Measurements from ENCODE around the gene THSD4.

THSD4 gene

DNA sequence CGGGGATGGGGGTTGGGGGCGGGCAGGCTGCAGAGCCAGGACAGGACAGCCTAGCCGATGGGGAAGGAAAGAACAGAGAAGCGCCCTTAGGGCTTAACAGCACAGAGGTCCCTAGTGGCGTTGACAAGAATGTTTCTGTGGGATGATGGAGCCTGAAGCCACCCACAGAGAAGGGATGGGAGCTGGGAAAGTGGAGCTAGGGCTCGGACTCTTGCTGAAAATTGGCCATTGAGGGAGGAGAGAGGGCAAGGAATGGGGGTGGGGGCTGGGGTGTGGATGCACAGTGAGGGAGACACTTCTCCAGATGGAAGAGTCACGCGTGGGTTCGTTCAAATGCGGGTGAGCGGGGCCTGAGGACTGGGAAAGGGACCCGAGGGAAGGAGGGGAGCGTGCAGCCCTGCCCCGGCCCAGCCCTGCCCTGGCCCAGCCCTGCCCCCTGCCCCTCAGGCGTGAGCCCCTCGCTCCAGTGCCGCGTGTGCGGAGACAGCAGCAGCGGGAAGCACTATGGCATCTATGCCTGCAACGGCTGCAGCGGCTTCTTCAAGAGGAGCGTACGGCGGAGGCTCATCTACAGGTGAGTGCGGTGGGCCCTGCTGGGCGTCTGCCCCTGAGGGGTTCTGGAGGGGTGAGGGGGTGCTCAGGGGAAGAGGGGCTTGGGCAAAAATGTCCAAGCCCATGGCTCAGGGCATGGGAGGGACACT, 695.9 kb downstream of the THSD4 start:
- H3K79me2 ChIP-seq (ENCODE audit: low read length): no peaks in the 10 kb centered on the region
- no peaks in the 10 kb centered on the region for H3K9me2 ChIP-seq (replicated peaks; ENCODE audit: insufficient read depth, low read length)
- H3K9me3 ChIP-seq (replicated peaks; ENCODE audit: insufficient read depth, low read length): no peaks in the 10 kb centered on the region
- no peaks in the 10 kb centered on the region for H3K27me3 ChIP-seq (replicated peaks; ENCODE audit: insufficient read depth, low read length)
- H3K4me3 ChIP-seq (ENCODE audit: low read length): no peak overlapping the region
- H4K20me1 ChIP-seq (ENCODE audit: insufficient read depth, low read length): no peaks in the 10 kb centered on the region
- H3F3A ChIP-seq (ENCODE audit: insufficient read depth, low read length): no peaks in the 10 kb centered on the region
- no peaks in the 10 kb centered on the region for H3K4me1 ChIP-seq (ENCODE audit: low read length)
- no peak overlapping the region for H2AFZ ChIP-seq (ENCODE audit: low read length)
- H3K27ac ChIP-seq (ENCODE audit: low read length): no peak overlapping the region
- no peak for DNase-seq
- no peak overlapping the region for H3K9ac ChIP-seq (ENCODE audit: low read length)
- H3K4me2 ChIP-seq (ENCODE audit: low read depth, low read length): no peak overlapping the region
- no peaks in the 10 kb centered on the region for H3K36me3 ChIP-seq (replicated peaks; ENCODE audit: insufficient read depth, low read length)
- TF ChIP-seq EZH2 (optimal IDR thresholded peaks at IDR 0.05; ENCODE audit: low read depth, low read length) (no peak), CTCF (IDR thresholded peaks at IDR 0.05; ENCODE audit: low read length) (no peak), EZH2phosphoT487 (IDR thresholded peaks at IDR 0.05; ENCODE audit: low read length) (no peak)

DNA sequence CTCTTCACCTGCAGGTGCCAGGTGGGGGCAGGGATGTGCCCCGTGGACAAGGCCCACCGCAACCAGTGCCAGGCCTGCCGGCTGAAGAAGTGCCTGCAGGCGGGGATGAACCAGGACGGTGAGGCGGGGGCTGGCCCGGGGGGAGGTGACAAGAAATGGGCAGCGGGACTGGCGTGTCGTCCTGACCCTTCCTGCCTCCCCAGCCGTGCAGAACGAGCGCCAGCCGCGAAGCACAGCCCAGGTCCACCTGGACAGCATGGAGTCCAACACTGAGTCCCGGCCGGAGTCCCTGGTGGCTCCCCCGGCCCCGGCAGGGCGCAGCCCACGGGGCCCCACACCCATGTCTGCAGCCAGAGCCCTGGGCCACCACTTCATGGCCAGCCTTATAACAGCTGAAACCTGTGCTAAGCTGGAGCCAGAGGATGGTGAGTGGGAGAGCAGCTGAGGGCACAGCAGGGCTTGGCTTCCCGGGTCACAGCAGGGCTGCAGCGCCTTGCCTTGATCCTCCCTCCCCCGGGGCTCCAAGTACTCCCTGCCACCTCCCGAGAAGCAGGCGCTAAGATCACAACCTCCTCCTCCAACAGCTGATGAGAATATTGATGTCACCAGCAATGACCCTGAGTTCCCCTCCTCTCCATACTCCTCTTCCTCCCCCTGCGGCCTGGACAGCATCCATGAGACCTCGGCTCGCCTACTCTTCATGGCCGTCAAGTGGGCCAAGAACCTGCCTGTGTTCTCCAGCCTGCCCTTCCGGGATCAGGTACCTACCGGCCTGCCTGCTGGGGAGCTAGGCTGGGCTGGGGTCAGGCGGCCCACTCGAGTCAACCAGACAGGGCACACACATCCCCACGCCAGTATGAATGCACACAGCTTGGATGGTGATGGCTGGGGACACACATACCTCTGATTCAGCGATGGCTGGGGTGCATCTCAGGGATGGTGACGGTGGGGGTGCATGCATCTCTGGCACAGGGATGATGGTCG, 696.8 kb downstream of the THSD4 start:
- TF ChIP-seq EZH2 (optimal IDR thresholded peaks at IDR 0.05; ENCODE audit: low read depth, low read length) (no peak), EZH2phosphoT487 (IDR thresholded peaks at IDR 0.05; ENCODE audit: low read length) (no peak), CTCF (IDR thresholded peaks at IDR 0.05; ENCODE audit: low read length) (no peak)
- Histone ChIP-seq H3K27me3 (replicated peaks; ENCODE audit: insufficient read depth, low read length) (no peaks in the 10 kb centered on the region), H3K79me2 (ENCODE audit: low read length) (no peaks in the 10 kb centered on the region), H3K4me3 (ENCODE audit: low read length) (no peak overlapping the region), H3K4me1 (ENCODE audit: low read length) (no peaks in the 10 kb centered on the region), H3K9me3 (replicated peaks; ENCODE audit: insufficient read depth, low read length) (no peaks in the 10 kb centered on the region), H3K36me3 (replicated peaks; ENCODE audit: insufficient read depth, low read length) (no peaks in the 10 kb centered on the region), H3K9ac (ENCODE audit: low read length) (no peak overlapping the region), H3K9me2 (replicated peaks; ENCODE audit: insufficient read depth, low read length) (no peaks in the 10 kb centered on the region), H4K20me1 (ENCODE audit: insufficient read depth, low read length) (no peaks in the 10 kb centered on the region), H3F3A (ENCODE audit: insufficient read depth, low read length) (no peaks in the 10 kb centered on the region), H3K4me2 (ENCODE audit: low read depth, low read length) (no peak overlapping the region), H3K27ac (ENCODE audit: low read length) (no peak overlapping the region), H2AFZ (ENCODE audit: low read length) (no peak overlapping the region)
- no peak for DNase-seq

DNA sequence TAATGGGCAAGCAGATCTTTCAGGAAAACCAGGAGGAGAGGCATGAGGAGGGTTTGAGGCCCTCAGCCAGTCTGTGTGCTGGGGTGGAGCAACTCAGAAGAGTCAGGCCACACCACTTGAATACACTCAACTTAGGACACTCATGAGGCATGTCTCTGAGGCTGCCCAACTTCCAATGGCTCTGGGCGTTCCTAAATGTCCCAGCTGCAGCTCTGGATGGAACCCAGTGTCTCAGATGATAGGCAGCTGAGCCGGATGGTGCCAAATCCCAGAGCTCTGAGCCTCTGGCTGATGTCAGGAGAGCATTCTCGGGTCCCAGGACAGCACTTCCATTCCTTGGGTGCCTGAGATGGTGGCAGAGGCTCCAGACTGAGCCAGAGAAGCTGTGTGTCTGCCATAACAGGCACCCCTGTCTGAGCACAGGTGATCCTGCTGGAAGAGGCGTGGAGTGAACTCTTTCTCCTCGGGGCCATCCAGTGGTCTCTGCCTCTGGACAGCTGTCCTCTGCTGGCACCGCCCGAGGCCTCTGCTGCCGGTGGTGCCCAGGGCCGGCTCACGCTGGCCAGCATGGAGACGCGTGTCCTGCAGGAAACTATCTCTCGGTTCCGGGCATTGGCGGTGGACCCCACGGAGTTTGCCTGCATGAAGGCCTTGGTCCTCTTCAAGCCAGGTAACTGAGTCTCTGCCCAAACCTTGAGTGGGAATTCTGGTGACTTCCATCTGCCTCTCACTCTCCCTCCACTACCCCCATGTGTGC, 697.9 kb downstream of the THSD4 start:
- Histone ChIP-seq H3K9me2 (replicated peaks; ENCODE audit: insufficient read depth, low read length) (no peaks in the 10 kb centered on the region), H4K20me1 (ENCODE audit: insufficient read depth, low read length) (no peaks in the 10 kb centered on the region), H3K9me3 (replicated peaks; ENCODE audit: insufficient read depth, low read length) (no peaks in the 10 kb centered on the region), H3K4me1 (ENCODE audit: low read length) (no peaks in the 10 kb centered on the region), H3K9ac (ENCODE audit: low read length) (no peak overlapping the region), H3K4me2 (ENCODE audit: low read depth, low read length) (no peak overlapping the region), H3K27ac (ENCODE audit: low read length) (no peak overlapping the region), H3K4me3 (ENCODE audit: low read length) (no peak overlapping the region), H3F3A (ENCODE audit: insufficient read depth, low read length) (no peaks in the 10 kb centered on the region), H2AFZ (ENCODE audit: low read length) (no peak overlapping the region), H3K36me3 (replicated peaks; ENCODE audit: insufficient read depth, low read length) (no peaks in the 10 kb centered on the region), H3K79me2 (ENCODE audit: low read length) (no peaks in the 10 kb centered on the region), H3K27me3 (replicated peaks; ENCODE audit: insufficient read depth, low read length) (no peaks in the 10 kb centered on the region)
- TF ChIP-seq EZH2phosphoT487 (IDR thresholded peaks at IDR 0.05; ENCODE audit: low read length): no peak
- no peak for TF ChIP-seq CTCF (IDR thresholded peaks at IDR 0.05; ENCODE audit: low read length)
- no peak for TF ChIP-seq EZH2 (optimal IDR thresholded peaks at IDR 0.05; ENCODE audit: low read depth, low read length)
- no peak for DNase-seq

All from MM.1S (cell line).